ENCODE results near the gene SLC6A12.

SLC6A12 gene

DNA sequence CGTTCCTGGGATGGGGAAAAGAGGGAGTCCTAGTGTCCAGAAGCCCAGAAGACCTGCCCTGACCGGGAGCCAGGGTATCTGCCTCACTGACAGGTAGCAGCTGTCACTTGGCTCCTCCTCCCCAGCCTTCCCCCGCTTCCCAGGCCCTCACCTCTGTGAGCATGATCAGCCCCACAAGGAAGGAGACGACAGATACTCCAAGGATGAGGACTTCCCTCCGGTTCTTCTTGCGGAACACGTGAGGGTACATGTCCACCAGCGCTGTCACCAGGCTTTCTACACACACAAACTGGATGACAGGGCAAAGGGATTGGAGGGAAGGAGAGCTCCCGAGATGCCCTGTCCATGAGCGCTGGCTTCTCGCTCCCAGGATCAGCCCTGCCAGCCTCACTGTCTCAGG is 9.9 kb upstream of the SLC6A12 start:
- no peak overlapping the region for H3K4me2 ChIP-seq (ENCODE audit: low read length)
- no peak overlapping the region for H3K9ac ChIP-seq (ENCODE audit: low read length)
- H3K79me2 ChIP-seq (ENCODE audit: insufficient read depth, low read length): no peaks in the 10 kb centered on the region
- H3K27me3 ChIP-seq (ENCODE audit: insufficient read depth, low read length): no peaks in the 10 kb centered on the region; the same call in 1 of the 2 replicates
- no peaks in the 10 kb centered on the region for H4K20me1 ChIP-seq (ENCODE audit: insufficient read depth, low read length)
- TF ChIP-seq EZH2 (IDR thresholded peaks at IDR 0.05; ENCODE audit: borderline replicate concordance, low read length): no peak
- TF ChIP-seq, protein P1, sequence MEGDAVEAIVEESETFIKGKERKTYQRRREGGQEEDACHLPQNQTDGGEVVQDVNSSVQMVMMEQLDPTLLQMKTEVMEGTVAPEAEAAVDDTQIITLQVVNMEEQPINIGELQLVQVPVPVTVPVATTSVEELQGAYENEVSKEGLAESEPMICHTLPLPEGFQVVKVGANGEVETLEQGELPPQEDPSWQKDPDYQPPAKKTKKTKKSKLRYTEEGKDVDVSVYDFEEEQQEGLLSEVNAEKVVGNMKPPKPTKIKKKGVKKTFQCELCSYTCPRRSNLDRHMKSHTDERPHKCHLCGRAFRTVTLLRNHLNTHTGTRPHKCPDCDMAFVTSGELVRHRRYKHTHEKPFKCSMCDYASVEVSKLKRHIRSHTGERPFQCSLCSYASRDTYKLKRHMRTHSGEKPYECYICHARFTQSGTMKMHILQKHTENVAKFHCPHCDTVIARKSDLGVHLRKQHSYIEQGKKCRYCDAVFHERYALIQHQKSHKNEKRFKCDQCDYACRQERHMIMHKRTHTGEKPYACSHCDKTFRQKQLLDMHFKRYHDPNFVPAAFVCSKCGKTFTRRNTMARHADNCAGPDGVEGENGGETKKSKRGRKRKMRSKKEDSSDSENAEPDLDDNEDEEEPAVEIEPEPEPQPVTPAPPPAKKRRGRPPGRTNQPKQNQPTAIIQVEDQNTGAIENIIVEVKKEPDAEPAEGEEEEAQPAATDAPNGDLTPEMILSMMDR (IDR thresholded peaks at IDR 0.05; ENCODE audit: low read length): no peak
- H2AFZ ChIP-seq (ENCODE audit: low read length): no peak overlapping the region
- H3K36me3 ChIP-seq (ENCODE audit: insufficient read depth, low read length): no peaks in the 10 kb centered on the region
- H3K27ac ChIP-seq (ENCODE audit: low read depth, low read length, poor library complexity, severe bottlenecking): no peak overlapping the region
- H3F3A ChIP-seq (ENCODE audit: insufficient read depth, low read length): no peaks in the 10 kb centered on the region
- no peaks in the 10 kb centered on the region for H3K9me2 ChIP-seq (ENCODE audit: low read depth, low read length)
- no peak overlapping the region for H3K4me3 ChIP-seq (ENCODE audit: low read depth, low read length, poor library complexity, severe bottlenecking)
- no peaks in the 10 kb centered on the region for H3K9me3 ChIP-seq (ENCODE audit: low read length)
- H3K4me1 ChIP-seq (ENCODE audit: insufficient read depth, low read length, severe bottlenecking): no peaks in the 10 kb centered on the region

DNA sequence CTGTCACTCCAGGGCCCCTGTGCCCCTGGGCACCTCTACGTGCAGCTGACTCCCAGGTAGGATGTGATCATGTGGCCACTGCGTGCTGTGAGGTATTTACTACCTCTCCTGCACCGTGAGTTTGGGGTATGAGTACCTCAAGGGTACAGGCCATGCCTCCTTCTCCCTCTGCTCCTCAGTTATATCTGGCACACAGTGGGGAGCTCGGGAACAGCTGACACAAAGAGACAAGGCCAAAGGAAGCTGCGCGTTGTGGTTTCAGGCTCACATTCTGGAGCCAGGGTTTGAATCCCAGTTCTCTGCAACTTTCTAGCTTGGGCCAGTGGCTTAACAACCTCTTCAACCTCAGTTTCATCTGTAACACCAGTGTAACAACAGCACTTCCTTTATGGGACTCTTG is 7.8 kb upstream of the SLC6A12 start:
- Histone ChIP-seq H2AFZ (ENCODE audit: low read length) (no peak overlapping the region), H3K9me2 (ENCODE audit: low read depth, low read length) (no peaks in the 10 kb centered on the region), H3K4me3 (ENCODE audit: low read depth, low read length, poor library complexity, severe bottlenecking) (no peak overlapping the region), H3K9ac (ENCODE audit: low read length) (no peak overlapping the region), H3K9me3 (ENCODE audit: low read length) (no peaks in the 10 kb centered on the region), H4K20me1 (ENCODE audit: insufficient read depth, low read length) (no peaks in the 10 kb centered on the region), H3K27me3 (ENCODE audit: insufficient read depth, low read length) (peaks cover 2% of the 10 kb centered on the region; the same call in 1 of the 2 replicates), H3K79me2 (ENCODE audit: insufficient read depth, low read length) (no peaks in the 10 kb centered on the region), H3K4me1 (ENCODE audit: insufficient read depth, low read length, severe bottlenecking) (no peaks in the 10 kb centered on the region), H3K4me2 (ENCODE audit: low read length) (no peak overlapping the region), H3K36me3 (ENCODE audit: insufficient read depth, low read length) (no peaks in the 10 kb centered on the region), H3K27ac (ENCODE audit: low read depth, low read length, poor library complexity, severe bottlenecking) (no peak overlapping the region), H3F3A (ENCODE audit: insufficient read depth, low read length) (no peaks in the 10 kb centered on the region)
- TF ChIP-seq, protein P1 (IDR thresholded peaks at IDR 0.05; ENCODE audit: low read length): no peak
- no peak for TF ChIP-seq EZH2 (IDR thresholded peaks at IDR 0.05; ENCODE audit: borderline replicate concordance, low read length)

DNA sequence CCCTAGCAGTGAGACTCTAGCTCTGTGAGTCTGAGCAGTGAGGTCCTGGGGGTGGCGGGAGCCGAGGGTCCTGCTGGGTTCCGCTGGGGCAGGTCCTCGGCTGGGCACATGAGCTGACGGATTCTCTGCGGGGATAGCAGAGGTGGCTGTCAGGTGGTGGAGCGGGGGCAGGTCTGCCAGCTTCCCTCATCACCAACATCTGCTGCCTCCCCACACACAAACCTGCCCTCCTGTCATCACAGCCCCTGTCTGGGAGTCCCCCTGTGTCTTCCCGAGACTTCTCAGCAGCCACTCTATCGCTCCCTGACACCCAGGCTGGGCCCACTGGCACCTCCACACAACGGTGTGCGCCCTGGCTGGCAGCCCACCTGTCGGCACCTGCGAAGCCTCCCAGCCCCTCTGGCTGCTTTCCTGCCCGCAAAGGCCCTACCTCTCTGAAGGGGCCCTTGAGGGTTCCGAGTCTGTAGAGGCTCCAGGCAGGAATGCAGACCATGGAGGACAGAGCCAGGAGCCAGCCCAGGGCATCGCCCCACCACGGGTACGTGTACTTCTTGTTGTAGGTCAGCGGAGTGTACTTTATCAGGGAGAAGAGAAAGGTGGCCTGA is 7.1 kb upstream of the SLC6A12 start:
- no peaks in the 10 kb centered on the region for H4K20me1 ChIP-seq (ENCODE audit: insufficient read depth, low read length)
- TF ChIP-seq, protein P1 (IDR thresholded peaks at IDR 0.05; ENCODE audit: low read length): no peak
- no peak for TF ChIP-seq EZH2 (IDR thresholded peaks at IDR 0.05; ENCODE audit: borderline replicate concordance, low read length)
- H3K9ac ChIP-seq (ENCODE audit: low read length): no peak overlapping the region
- H3K27me3 ChIP-seq (ENCODE audit: insufficient read depth, low read length): 0 out of 2 replicates have a peak, but pooled peaks cover 2% of the 10 kb centered on the region
- H3F3A ChIP-seq (ENCODE audit: insufficient read depth, low read length): no peaks in the 10 kb centered on the region
- H3K4me3 ChIP-seq (ENCODE audit: low read depth, low read length, poor library complexity, severe bottlenecking): no peak overlapping the region
- no peaks in the 10 kb centered on the region for H3K79me2 ChIP-seq (ENCODE audit: insufficient read depth, low read length)
- no peaks in the 10 kb centered on the region for H3K9me3 ChIP-seq (ENCODE audit: low read length)
- H3K4me2 ChIP-seq (ENCODE audit: low read length): no peak overlapping the region
- H3K9me2 ChIP-seq (ENCODE audit: low read depth, low read length): no peaks in the 10 kb centered on the region
- H3K27ac ChIP-seq (ENCODE audit: low read depth, low read length, poor library complexity, severe bottlenecking): no peak overlapping the region
- H3K4me1 ChIP-seq (ENCODE audit: insufficient read depth, low read length, severe bottlenecking): no peaks in the 10 kb centered on the region
- no peaks in the 10 kb centered on the region for H3K36me3 ChIP-seq (ENCODE audit: insufficient read depth, low read length)
- no peak overlapping the region for H2AFZ ChIP-seq (ENCODE audit: low read length)
